GM23338 (cell line): Measurements from ENCODE around the gene PBX3. TPM values are rescaled to one million over a fixed set of nuclear protein-coding genes. Genes with fewer than 3 reads are reported as not detected.

Experiments used
- ATAC-seq: fragments of 200-7000 bp; cut with Tn5 transposase; 3 replicates; pipeline ENCODE4 v1.9.1; 2020
- DNase-seq: peaks from one replicate; pipeline ENCODE4 v3.0.0-alpha.2; 2015; ENCODE audit warnings: low spot score
- H2AFZ ChIP-seq: fragments of 200-600 bp; sonication (generic); 2 replicates; pipeline ENCODE4 v1.8.0; 2016; ENCODE audit warnings: antibody characterized with exemption, mild to moderate bottlenecking, moderate library complexity
- H3F3A ChIP-seq: fragments of 200-600 bp; sonication (generic); replicated peaks from 2 replicates; pipeline ENCODE4 v1.8.0; 2017; ENCODE audit warnings: antibody characterized with exemption, mixed run types, low read depth
- H3K27ac ChIP-seq: fragments of 200-600 bp; sonication (generic); 2 replicates; pipeline ENCODE4 v1.6.1; 2016; ENCODE audit warnings: low read depth
- H3K27me3 ChIP-seq: fragments of 200-600 bp; sonication (generic); 2 replicates; pipeline ENCODE4 v1.8.0; 2016; ENCODE audit warnings: mild to moderate bottlenecking, mixed run types, moderate library complexity; ENCODE audit not compliant: insufficient read depth
- H3K36me3 ChIP-seq: fragments of 200-600 bp; sonication (generic); 2 replicates; pipeline ENCODE4 v1.8.0; 2016; ENCODE audit warnings: mild to moderate bottlenecking; ENCODE audit not compliant: insufficient read depth
- H3K4me1 ChIP-seq: fragments of 200-600 bp; sonication (generic); 2 replicates; pipeline ENCODE4 v1.8.0; 2016; ENCODE audit warnings: mild to moderate bottlenecking, moderate library complexity; ENCODE audit not compliant: insufficient read depth
- H3K4me2 ChIP-seq: fragments of 200-600 bp; sonication (generic); 2 replicates; pipeline ENCODE4 v1.7.1; 2017; ENCODE audit warnings: mixed run types
- H3K4me3 ChIP-seq: fragments of 200-600 bp; sonication (generic); 2 replicates; pipeline ENCODE4 v1.6.1; 2016; ENCODE audit warnings: mixed run types
- H3K79me2 ChIP-seq: fragments of 200-600 bp; sonication (generic); replicated peaks from 2 replicates; pipeline ENCODE4 v1.8.0; 2017; ENCODE audit warnings: mild to moderate bottlenecking; ENCODE audit not compliant: insufficient read depth
- H3K9me2 ChIP-seq: fragments of 200-600 bp; sonication (generic); 2 replicates; pipeline ENCODE4 v1.8.0; 2017; ENCODE audit not compliant: insufficient read depth
- H4K20me1 ChIP-seq: fragments of 200-600 bp; sonication (generic); replicated peaks from 2 replicates; pipeline ENCODE4 v1.8.0; 2017; ENCODE audit warnings: mild to moderate bottlenecking; ENCODE audit not compliant: insufficient read depth
- H3K27ac Mint-ChIP-seq: 2 replicates; pipeline ENCODE4 v1.8.0; 2020; ENCODE audit warnings: inconsistent platforms, mild to moderate bottlenecking, moderate library complexity, mixed read lengths
- H3K27me3 Mint-ChIP-seq: 3 replicates; pipeline ENCODE4 v1.8.0; 2022; ENCODE audit warnings: low read depth, mild to moderate bottlenecking, moderate library complexity, mixed read lengths, inconsistent platforms; ENCODE audit not compliant: insufficient read depth, poor library complexity
- H3K36me3 Mint-ChIP-seq: 3 replicates; pipeline ENCODE4 v1.8.0; 2021; ENCODE audit warnings: low read depth, mild to moderate bottlenecking, inconsistent platforms, moderate library complexity, mixed read lengths
- H3K4me1 Mint-ChIP-seq: 3 replicates; pipeline ENCODE4 v1.8.0; 2020; ENCODE audit warnings: mild to moderate bottlenecking, inconsistent platforms, mixed read lengths
- H3K4me3 Mint-ChIP-seq: 3 replicates; pipeline ENCODE4 v1.8.0; 2021; ENCODE audit warnings: moderate library complexity, mild to moderate bottlenecking, inconsistent platforms, mixed read lengths
- H3K9me3 Mint-ChIP-seq: 3 replicates; pipeline ENCODE4 v1.8.0; 2020; ENCODE audit warnings: moderate library complexity, mild to moderate bottlenecking, inconsistent platforms, mixed read lengths
- CREB1 ChIP-seq: fragments of 250-450 bp; sonication (Bioruptor Pico); IDR thresholded peaks from 2 replicates; pipeline ENCODE4 v1.5.0; 2020; ENCODE audit warnings: low read depth, mild to moderate bottlenecking, moderate library complexity
- CTCF ChIP-seq, 2 experiments: fragments of 200-600 bp in 1 of 2; sonication (generic) in 1 of 2; conservative IDR thresholded peaks; 2 replicates each; pipeline versions ENCODE4 v1.5.1 to v1.6.1; 2016 to 2017; ENCODE audit warnings: antibody characterized with exemption in 2 of 2, low read depth in 2 of 2, mild to moderate bottlenecking in 2 of 2, moderate library complexity in 1 of 2
- EZH2 ChIP-seq: fragments of 200-600 bp; sonication (generic); IDR thresholded peaks from one replicate; pipeline ENCODE4 v1.8.0; 2017; ENCODE audit warnings: antibody characterized with exemption, mild to moderate bottlenecking, low read depth; ENCODE audit not compliant: unreplicated experiment
- EZH2phosphoT487 ChIP-seq: fragments of 200-600 bp; sonication (generic); IDR thresholded peaks from one replicate; pipeline ENCODE4 v1.8.1; 2018; ENCODE audit warnings: antibody characterized with exemption; ENCODE audit not compliant: unreplicated experiment
- NANOG ChIP-seq: IDR thresholded peaks from 2 replicates; pipeline ENCODE4 v1.6.1; 2016; ENCODE audit warnings: antibody characterized with exemption, borderline replicate concordance
- POLR2AphosphoS5 ChIP-seq: IDR thresholded peaks from 2 replicates; pipeline ENCODE4 v1.6.1; 2016; ENCODE audit warnings: antibody characterized with exemption, low read depth
- ZNF462 ChIP-seq: fragments of 250-450 bp; sonication (Bioruptor Pico); IDR thresholded peaks from 2 replicates; pipeline ENCODE4 v1.5.0; 2020; ENCODE audit warnings: mild to moderate bottlenecking, moderate library complexity
- polyA plus RNA-seq: library from polyadenylated mRNA; unstranded; fragments of >200 nt; fragmentation: Nextera tagmentation; extraction: Ambion mirVana; gene quantifications from 2 replicates; pipeline ENCODE4 v1.2.1, GENCODE V29; 2016
- total RNA-seq: library from RNA; depleted of rRNA; stranded (reverse); fragments of >200 nt; shearing (Covaris generic); gene quantifications from 2 replicates; pipeline ENCODE4 v1.2.3, GENCODE V29; 2014

The PBX3 gene
- total and polyA plus RNA-seq, 2 experiments from 2014 or later, result 28.9 to 50.5 TPM

- TF ChIP-seq ZNF462 (CRISPR knock-in tag), result no peak
- no peak for TF ChIP-seq POLR2AphosphoS5
- no peak for TF ChIP-seq CTCF (conservative IDR thresholded peaks at IDR 0.05; ENCODE audit: low read depth in 2 of 2)
- TF ChIP-seq CREB1 (CRISPR knock-in tag), result no peak
Measured at GRCh38 chr9:125829743-125830142, 82.6 kb downstream of the PBX3 start (continued).

GRCh38 chr9:125831054-125831453 lies 83.9 kb downstream of the PBX3 start:
- no peak overlapping the region for H3K4me3 Mint-ChIP-seq
- 0 out of 2 replicates have a peak, but pooled peaks cover 3% of the 10 kb centered on the region for H4K20me1 ChIP-seq
- H3K79me2 ChIP-seq, result peaks cover 66% of the 10 kb centered on the region
- no peaks in the 10 kb centered on the region for H3K9me3 Mint-ChIP-seq
- no peak overlapping the region for H3K4me2 ChIP-seq
- H3K36me3 ChIP-seq, result no peaks in the 10 kb centered on the region
- no peaks in the 10 kb centered on the region; the same call in 2 of the 3 replicates for H3K4me1 Mint-ChIP-seq
- H3K27me3 ChIP-seq, result no peaks in the 10 kb centered on the region
- H3F3A ChIP-seq, result no peaks in the 10 kb centered on the region
- no peaks in the 10 kb centered on the region for H3K9me2 ChIP-seq
- H3K27ac ChIP-seq, result no peak overlapping the region
- H3K27ac Mint-ChIP-seq, result no peak overlapping the region
- H3K4me3 ChIP-seq, result no peak overlapping the region
- H3K4me1 ChIP-seq, result no peaks in the 10 kb centered on the region
- H3K27me3 Mint-ChIP-seq, result no peaks in the 10 kb centered on the region
- no peak overlapping the region for H2AFZ ChIP-seq
- no peaks in the 10 kb centered on the region for H3K36me3 Mint-ChIP-seq
- DNase-seq, result no peak
- no peak for ATAC-seq
- TF ChIP-seq EZH2 (no peak), POLR2AphosphoS5 (no peak), NANOG (no peak), EZH2phosphoT487 (no peak), CTCF (conservative IDR thresholded peaks at IDR 0.05; ENCODE audit: low read depth in 2 of 2) (no peak)
